ENCODE measurements around the gene CAMK2N2.
"Not testable (repeated sequence)": the region's sequence is repeated elsewhere in the genome, so short reads cannot be mapped to it uniquely, and the experiment has no call there.

Gene CAMK2N2

DNA sequence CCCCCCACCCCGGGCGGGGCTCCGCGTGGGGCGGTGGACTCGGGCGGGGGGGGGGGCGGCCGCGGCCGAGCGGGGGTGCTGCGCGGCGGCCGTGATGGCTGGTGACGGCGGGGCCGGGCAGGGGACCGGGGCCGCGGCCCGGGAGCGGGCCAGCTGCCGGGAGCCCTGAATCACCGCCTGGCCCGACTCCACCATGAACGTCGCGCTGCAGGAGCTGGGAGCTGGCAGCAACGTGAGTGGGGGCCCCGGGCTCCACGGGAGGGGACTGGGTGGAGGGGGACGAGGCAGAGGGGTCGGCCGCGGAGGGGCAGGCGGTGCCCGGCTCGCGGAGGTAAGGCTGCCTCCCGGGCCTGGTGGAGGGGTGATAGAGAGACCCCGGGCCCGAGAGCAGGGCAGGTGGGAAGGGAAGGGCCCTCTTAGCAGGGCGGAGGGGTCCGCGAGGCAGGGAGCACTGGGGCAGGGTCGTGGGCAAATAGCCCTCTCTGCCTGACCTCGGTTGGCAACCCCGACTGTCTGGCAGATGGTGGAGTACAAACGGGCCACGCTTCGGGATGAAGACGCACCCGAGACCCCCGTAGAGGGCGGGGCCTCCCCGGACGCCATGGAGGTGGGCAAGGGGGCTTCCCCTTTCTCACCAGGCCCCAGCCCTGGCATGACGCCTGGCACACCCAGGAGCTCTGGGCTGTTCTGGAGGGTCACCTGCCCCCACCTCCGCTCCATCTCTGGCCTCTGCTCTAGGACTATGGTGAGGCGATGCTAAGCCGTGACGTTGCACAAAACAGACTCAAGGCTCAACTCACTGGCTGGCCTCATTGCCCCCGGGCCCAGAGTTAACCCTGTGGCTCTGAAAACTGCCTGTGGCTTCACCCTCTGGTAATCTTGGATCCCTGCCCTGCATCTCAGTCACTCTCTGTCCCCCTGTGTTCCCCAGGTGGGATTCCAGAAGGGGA, 14.9 kb upstream of the CAMK2N2 start, which contains the start of gene ECE2:
Gene ECE2, plus strand, starts transcription at position 62 of the 950 bp plus-strand sequence. Its CDS starts 132 bp downstream, at position 194.
- Histone ChIP-seq H3K27me3 (ENCODE audit: control insufficient read depth in 1 of 2, insufficient read depth in 2 of 2, low read length in 2 of 2) (peaks cover 25 to 31% of the 10 kb centered on the region in 2 donors), H3K4me1 (ENCODE audit: control insufficient read depth in 1 of 2, insufficient read depth in 2 of 2, low read length in 2 of 2) (no peaks in the 10 kb centered on the region), H3K27ac (ENCODE audit: low read depth, low read length) (no peak within 1 kb of the TSS), H3K9ac (ENCODE audit: low read depth in 1 of 2, low read length in 2 of 2) (no peak within 1 kb of the TSS), H3K36me3 (ENCODE audit: control insufficient read depth in 1 of 2, insufficient read depth in 2 of 2, low read length in 2 of 2) (no peaks in the 10 kb centered on the region), H3K4me3 (ENCODE audit: low read depth in 1 of 2, low read length in 2 of 2) (no peak within 1 kb of the TSS), H3K9me3 (ENCODE audit: control insufficient read depth in 1 of 2, low read length in 2 of 2) (no peaks in the 10 kb centered on the region)

DNA sequence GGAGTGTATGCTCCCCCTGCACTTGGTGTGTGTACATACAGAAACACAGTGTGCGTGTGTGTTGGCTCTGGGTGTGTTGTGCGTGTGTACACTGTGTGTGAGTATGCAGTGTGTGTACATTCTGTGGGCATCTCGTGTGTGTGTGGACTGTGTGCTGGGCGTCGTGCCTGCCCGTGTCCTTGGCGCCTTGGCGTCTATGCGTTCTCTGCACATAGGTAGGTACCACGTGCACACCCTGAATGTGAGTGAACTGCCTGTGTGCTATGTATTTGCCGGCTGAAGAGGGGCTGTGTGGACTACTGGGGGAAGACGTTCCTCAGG, 14.0 kb upstream of the CAMK2N2 start:
- Histone ChIP-seq H3K4me1 (ENCODE audit: control insufficient read depth in 1 of 2, insufficient read depth in 2 of 2, low read length in 2 of 2) (no peaks in the 10 kb centered on the region), H3K9ac (ENCODE audit: low read depth in 1 of 2, low read length in 2 of 2) (no peak overlapping the region), H3K27ac (ENCODE audit: low read depth, low read length) (no peak overlapping the region), H3K27me3 (ENCODE audit: control insufficient read depth in 1 of 2, insufficient read depth in 2 of 2, low read length in 2 of 2) (peaks cover 25 to 31% of the 10 kb centered on the region in 2 donors), H3K9me3 (ENCODE audit: control insufficient read depth in 1 of 2, low read length in 2 of 2) (no peaks in the 10 kb centered on the region), H3K4me3 (ENCODE audit: low read depth in 1 of 2, low read length in 2 of 2) (no peak overlapping the region), H3K36me3 (ENCODE audit: control insufficient read depth in 1 of 2, insufficient read depth in 2 of 2, low read length in 2 of 2) (no peaks in the 10 kb centered on the region)

GRCh38 chr3:184272269-184272668, 10.9 kb upstream of the CAMK2N2 start:
- Histone ChIP-seq H3K36me3 (ENCODE audit: control insufficient read depth in 1 of 2, insufficient read depth in 2 of 2, low read length in 2 of 2) (no peaks in the 10 kb centered on the region), H3K27me3 (ENCODE audit: control insufficient read depth in 1 of 2, insufficient read depth in 2 of 2, low read length in 2 of 2) (peaks cover 23% of the 10 kb centered on the region in 2 donors), H3K9me3 (ENCODE audit: control insufficient read depth in 1 of 2, low read length in 2 of 2) (no peaks in the 10 kb centered on the region), H3K9ac (ENCODE audit: low read depth in 1 of 2, low read length in 2 of 2) (no peak overlapping the region), H3K4me3 (ENCODE audit: low read depth in 1 of 2, low read length in 2 of 2) (no peak overlapping the region), H3K27ac (ENCODE audit: low read depth, low read length) (no peak overlapping the region), H3K4me1 (ENCODE audit: control insufficient read depth in 1 of 2, insufficient read depth in 2 of 2, low read length in 2 of 2) (no peaks in the 10 kb centered on the region)

DNA sequence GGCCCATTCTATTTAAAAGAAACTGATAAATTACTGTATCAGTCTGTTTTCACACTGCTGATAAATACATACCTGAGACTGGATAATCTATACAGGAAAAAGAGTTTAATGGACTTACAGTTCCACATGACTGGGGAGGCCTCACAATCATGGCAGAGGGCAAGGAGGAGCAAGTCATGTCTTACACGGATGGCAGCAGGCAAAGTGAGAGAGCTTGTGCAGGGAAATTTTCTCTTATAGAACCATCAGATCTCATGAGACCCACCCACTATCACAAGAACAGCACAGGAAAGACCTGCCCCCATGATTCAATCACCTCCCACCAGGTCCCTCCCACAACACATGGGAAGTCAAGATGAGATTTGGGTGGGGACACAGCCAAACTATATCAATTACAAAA, 5.9 kb upstream of the CAMK2N2 start:
- H3K27me3 ChIP-seq (ENCODE audit: control insufficient read depth in 1 of 2, insufficient read depth in 2 of 2, low read length in 2 of 2), result peaks cover 10 to 11% of the 10 kb centered on the region in 2 donors
- H3K36me3 ChIP-seq (ENCODE audit: control insufficient read depth in 1 of 2, insufficient read depth in 2 of 2, low read length in 2 of 2); H3K4me3 ChIP-seq (ENCODE audit: low read depth in 1 of 2, low read length in 2 of 2); H3K27ac ChIP-seq (ENCODE audit: low read depth, low read length); H3K9ac ChIP-seq (ENCODE audit: low read depth in 1 of 2, low read length in 2 of 2); H3K9me3 ChIP-seq (ENCODE audit: control insufficient read depth in 1 of 2, low read length in 2 of 2); H3K4me1 ChIP-seq (ENCODE audit: control insufficient read depth in 1 of 2, insufficient read depth in 2 of 2, low read length in 2 of 2): not testable (repeated sequence)

GRCh38 chr3:184262764-184263179, 1.4 kb upstream of the CAMK2N2 start:
- Histone ChIP-seq H3K4me1 (ENCODE audit: control insufficient read depth in 1 of 2, insufficient read depth in 2 of 2, low read length in 2 of 2) (peaks cover 10 to 21% of the 10 kb centered on the region in 2 donors), H3K36me3 (ENCODE audit: control insufficient read depth in 1 of 2, insufficient read depth in 2 of 2, low read length in 2 of 2) (no peaks in the 10 kb centered on the region), H3K4me3 (ENCODE audit: low read depth in 1 of 2, low read length in 2 of 2) (no peak overlapping the region), H3K9me3 (ENCODE audit: control insufficient read depth in 1 of 2, low read length in 2 of 2) (no peaks in the 10 kb centered on the region), H3K9ac (ENCODE audit: low read depth in 1 of 2, low read length in 2 of 2) (no peak overlapping the region), H3K27ac (ENCODE audit: low read depth, low read length) (no peak overlapping the region), H3K27me3 (ENCODE audit: control insufficient read depth in 1 of 2, insufficient read depth in 2 of 2, low read length in 2 of 2) (peaks cover 29 to 30% of the 10 kb centered on the region in 2 donors)

GRCh38 chr3:184261854-184262763, 756 bp upstream of the CAMK2N2 start:
- no peaks in the 10 kb centered on the region for H3K9me3 ChIP-seq (ENCODE audit: control insufficient read depth in 1 of 2, low read length in 2 of 2)
- H3K9ac ChIP-seq (ENCODE audit: low read depth in 1 of 2, low read length in 2 of 2), result no peak overlapping the region
- peak overlapping the region; percentile 42 to 54 for H3K4me3 ChIP-seq (ENCODE audit: low read depth in 1 of 2, low read length in 2 of 2)
- H3K4me1 ChIP-seq (ENCODE audit: control insufficient read depth in 1 of 2, insufficient read depth in 2 of 2, low read length in 2 of 2), result peaks cover 10 to 21% of the 10 kb centered on the region in 2 donors
- H3K27ac ChIP-seq (ENCODE audit: low read depth, low read length), result no peak overlapping the region
- H3K36me3 ChIP-seq (ENCODE audit: control insufficient read depth in 1 of 2, insufficient read depth in 2 of 2, low read length in 2 of 2), result no peaks in the 10 kb centered on the region
- peaks cover 29 to 30% of the 10 kb centered on the region in 2 donors for H3K27me3 ChIP-seq (ENCODE audit: control insufficient read depth in 1 of 2, insufficient read depth in 2 of 2, low read length in 2 of 2)

- no peak overlapping the region for H3K9ac ChIP-seq (ENCODE audit: low read depth in 1 of 2, low read length in 2 of 2)
- H3K27me3 ChIP-seq (ENCODE audit: control insufficient read depth in 1 of 2, insufficient read depth in 2 of 2, low read length in 2 of 2), result peaks cover 29 to 30% of the 10 kb centered on the region in 2 donors
- no peaks in the 10 kb centered on the region for H3K9me3 ChIP-seq (ENCODE audit: control insufficient read depth in 1 of 2, low read length in 2 of 2)
- H3K4me1 ChIP-seq (ENCODE audit: control insufficient read depth in 1 of 2, insufficient read depth in 2 of 2, low read length in 2 of 2), result peaks cover 10 to 21% of the 10 kb centered on the region in 2 donors
- H3K4me3 ChIP-seq (ENCODE audit: low read depth in 1 of 2, low read length in 2 of 2), result peak overlapping the region in 1 of 2 donors; percentile 45
- no peaks in the 10 kb centered on the region for H3K36me3 ChIP-seq (ENCODE audit: control insufficient read depth in 1 of 2, insufficient read depth in 2 of 2, low read length in 2 of 2)
- no peak overlapping the region for H3K27ac ChIP-seq (ENCODE audit: low read depth, low read length)
Measured at GRCh38 chr3:184260724-184261269, 556 bp downstream of the CAMK2N2 start.

GRCh38 chr3:184259878-184260723, 1.3 kb downstream of the CAMK2N2 start:
- H3K9me3 ChIP-seq (ENCODE audit: control insufficient read depth in 1 of 2, low read length in 2 of 2), result no peaks in the 10 kb centered on the region
- peaks cover 10 to 21% of the 10 kb centered on the region in 2 donors for H3K4me1 ChIP-seq (ENCODE audit: control insufficient read depth in 1 of 2, insufficient read depth in 2 of 2, low read length in 2 of 2)
- no peak overlapping the region for H3K9ac ChIP-seq (ENCODE audit: low read depth in 1 of 2, low read length in 2 of 2)
- H3K4me3 ChIP-seq (ENCODE audit: low read depth in 1 of 2, low read length in 2 of 2), result peak overlapping the region in 1 of 2 donors; percentile 45
- H3K27ac ChIP-seq (ENCODE audit: low read depth, low read length), result no peak overlapping the region
- H3K36me3 ChIP-seq (ENCODE audit: control insufficient read depth in 1 of 2, insufficient read depth in 2 of 2, low read length in 2 of 2), result no peaks in the 10 kb centered on the region
- peaks cover 29 to 30% of the 10 kb centered on the region in 2 donors for H3K27me3 ChIP-seq (ENCODE audit: control insufficient read depth in 1 of 2, insufficient read depth in 2 of 2, low read length in 2 of 2)

GRCh38 chr3:184259396-184259877, 1.9 kb downstream of the CAMK2N2 start:
- Histone ChIP-seq H3K36me3 (ENCODE audit: control insufficient read depth in 1 of 2, insufficient read depth in 2 of 2, low read length in 2 of 2) (no peaks in the 10 kb centered on the region), H3K9me3 (ENCODE audit: control insufficient read depth in 1 of 2, low read length in 2 of 2) (no peaks in the 10 kb centered on the region), H3K27ac (ENCODE audit: low read depth, low read length) (no peak overlapping the region), H3K27me3 (ENCODE audit: control insufficient read depth in 1 of 2, insufficient read depth in 2 of 2, low read length in 2 of 2) (peaks cover 27 to 30% of the 10 kb centered on the region in 2 donors), H3K9ac (ENCODE audit: low read depth in 1 of 2, low read length in 2 of 2) (no peak overlapping the region), H3K4me3 (ENCODE audit: low read depth in 1 of 2, low read length in 2 of 2) (no peak overlapping the region), H3K4me1 (ENCODE audit: control insufficient read depth in 1 of 2, insufficient read depth in 2 of 2, low read length in 2 of 2) (peaks cover 10 to 21% of the 10 kb centered on the region in 2 donors)

Data from duodenal mucosa (tissue), 2 donors.